NCI-H1092 treated with DMSO at 0.1 percent for 48 hours (cell line): ENCODE data around the gene OSBP.
"Not testable (repeated sequence)": the region's sequence is repeated elsewhere in the genome, so short reads cannot be mapped to it uniquely, and the experiment has no call there.

Source experiments
- DNase-seq: peaks from one replicate; lab custom pipeline; 2025; lab: John Stamatoyannopoulos, UW

OSBP gene

GRCh38 chr11:59551659-59552521, 63.7 kb downstream of the OSBP start:
- DNase-seq: no peak

- DNase-seq: peak; percentile 95
Observed at GRCh38 chr11:59550842-59551658, 64.5 kb downstream of the OSBP start.

- DNase-seq: peak; percentile 97
Observed at GRCh38 chr11:59550368-59550841, 65.2 kb downstream of the OSBP start.

- no peak for DNase-seq
Observed at GRCh38 chr11:59548309-59548656, 67.3 kb downstream of the OSBP start.

- not testable (repeated sequence) for DNase-seq
Observed at GRCh38 chr11:59547605-59548308, 67.8 kb downstream of the OSBP start.

GRCh38 chr11:59545179-59546020, 70.2 kb downstream of the OSBP start:
- no peak for DNase-seq

- DNase-seq: no peak
Observed at GRCh38 chr11:59544869-59545178, 70.8 kb downstream of the OSBP start.

- DNase-seq: not testable (repeated sequence)
Observed at GRCh38 chr11:59543713-59544112, 71.9 kb downstream of the OSBP start.

- DNase-seq: no peak
Observed at GRCh38 chr11:59542142-59542810, 73.3 kb downstream of the OSBP start.

GRCh38 chr11:59534676-59535075, 80.9 kb downstream of the OSBP start:
- no peak for DNase-seq

GRCh38 chr11:59532620-59533019, 83.0 kb downstream of the OSBP start:
- no peak for DNase-seq

- no peak for DNase-seq
Observed at GRCh38 chr11:59528711-59529110, 86.9 kb downstream of the OSBP start.
